ENCODE measurements around the gene GRM8. TPM values are rescaled to one million over a fixed set of nuclear protein-coding genes. Genes with fewer than 3 reads are reported as not detected.

The GRM8 gene
- 28.4 TPM for total RNA-seq

DNA sequence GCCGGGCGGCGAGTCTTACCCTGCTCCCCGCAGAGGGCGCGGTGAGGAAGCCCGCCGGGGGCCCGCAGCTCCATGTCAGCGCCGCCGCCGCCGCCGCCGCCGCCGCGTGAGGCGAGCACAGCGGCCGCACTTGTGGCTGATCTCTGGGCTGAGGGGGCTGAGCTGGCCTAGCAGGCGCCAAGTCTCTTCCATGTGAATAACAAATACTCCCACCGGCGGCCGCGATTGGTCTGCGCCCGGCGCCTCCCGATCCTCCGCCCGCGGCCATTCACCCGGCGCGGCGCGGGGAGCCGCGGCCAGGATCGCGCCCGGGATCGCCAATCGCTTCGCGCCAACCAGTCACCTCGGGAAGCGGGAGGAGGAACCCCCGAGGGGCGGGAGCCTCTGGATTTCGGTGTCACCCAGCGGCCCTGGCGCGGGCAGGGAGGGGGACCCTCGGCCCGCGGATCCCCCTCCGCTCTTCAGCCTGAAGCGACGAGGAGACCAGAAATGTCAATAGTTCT lies at the start of gene GRM8:
Gene GRM8, minus strand, starts transcription at position 164 of the 503 bp plus-strand sequence.

Small RNA genes lying within 50 kb of the gene (small RNA-seq; reads per million reads assigned to genes)
- gene MIR592: 36.1 reads per million, percentile 96 among the genes with 10 or more reads in this experiment

Other genes starting within 250 kb of the GRM8 start
- gene ZNF800, start 139.8 kb upstream of the GRM8 start, total RNA-seq: 33.9 TPM